ENCODE measurements around the gene GFOD2.
A peak's percentile ranks its signal among the peaks of the same experiment; 100 is the strongest.

Gene GFOD2

GRCh38 chr16:67731071-67731752 is 12.1 kb upstream of the GFOD2 start:
- DNase-seq, result no peak

DNA sequence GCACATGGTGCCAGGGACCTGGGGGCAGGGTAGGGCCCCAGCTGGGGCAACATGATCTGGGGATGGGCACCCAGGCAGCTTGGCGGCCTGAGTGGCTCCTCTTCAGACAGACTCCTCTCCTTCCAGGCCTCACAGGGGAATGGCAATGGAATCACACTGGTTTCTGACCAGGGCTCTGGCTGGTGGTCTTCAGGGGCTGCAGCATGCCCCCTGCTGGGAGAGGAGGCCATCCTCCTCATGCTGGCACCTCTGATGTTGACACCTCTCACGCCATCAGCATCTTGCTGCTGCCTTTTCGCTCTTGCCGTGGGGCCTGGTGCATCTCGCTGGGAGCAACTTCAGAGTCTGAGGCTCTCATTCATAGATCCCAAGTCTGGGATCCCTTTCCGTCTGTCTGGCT is 11.2 kb upstream of the GFOD2 start:
- no peak for DNase-seq

- DNase-seq, result no peak
These were observed 10.6 kb upstream of the GFOD2 start for GRCh38 chr16:67729636-67730248.

- no peak for DNase-seq
These were observed 8.7 kb upstream of the GFOD2 start for GRCh38 chr16:67727521-67728485.

DNA sequence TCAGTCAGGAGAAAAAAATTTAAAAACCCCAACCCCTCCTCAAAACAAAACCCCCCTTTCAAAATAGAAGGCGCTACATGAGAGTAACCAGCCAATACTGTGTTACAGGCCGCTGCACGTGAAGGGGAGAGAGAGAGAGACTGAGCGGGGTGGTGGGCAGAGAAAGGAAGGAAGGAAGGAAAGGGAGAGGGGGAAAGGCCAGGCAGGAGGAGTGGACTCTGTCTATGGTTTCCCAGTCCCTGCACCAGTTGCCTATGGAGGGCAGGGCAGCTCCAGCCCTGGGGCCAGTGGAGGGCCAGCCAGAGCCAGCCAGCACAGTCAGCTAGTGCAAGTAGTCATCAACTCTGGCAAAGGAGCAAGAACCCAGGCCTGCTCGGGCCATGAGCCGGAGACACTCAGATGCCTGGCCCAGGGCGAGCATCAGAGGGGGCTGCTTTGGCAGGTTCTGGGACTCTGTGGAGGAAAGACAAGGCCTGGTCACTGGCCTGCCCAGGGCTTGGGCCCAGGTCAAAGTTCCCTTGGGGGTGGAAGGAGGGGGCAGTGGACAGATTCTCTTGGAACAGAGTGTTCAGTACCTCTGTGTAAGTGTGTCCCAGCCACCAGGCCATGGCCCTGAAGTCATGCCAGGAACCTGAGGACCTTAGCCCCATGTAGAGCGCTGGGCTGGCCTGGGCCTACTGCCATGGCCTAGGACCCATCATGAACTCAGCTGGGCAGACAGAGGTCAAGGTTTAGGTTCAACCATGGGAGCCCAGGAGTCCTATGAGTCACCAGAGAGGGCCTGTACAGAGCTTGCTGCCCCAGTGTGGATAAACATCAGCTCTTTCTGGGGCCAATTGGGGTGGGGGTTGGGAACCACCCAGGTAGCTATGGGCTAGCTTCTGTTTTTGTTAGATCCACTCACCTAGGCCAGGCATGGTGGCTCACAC is 7.3 kb upstream of the GFOD2 start:
- no peak for DNase-seq

- DNase-seq, result no peak
These were observed 4.8 kb upstream of the GFOD2 start for GRCh38 chr16:67723911-67724305.

GRCh38 chr16:67723151-67723910 is 4.2 kb upstream of the GFOD2 start:
- peak; percentile 2 for DNase-seq

DNA sequence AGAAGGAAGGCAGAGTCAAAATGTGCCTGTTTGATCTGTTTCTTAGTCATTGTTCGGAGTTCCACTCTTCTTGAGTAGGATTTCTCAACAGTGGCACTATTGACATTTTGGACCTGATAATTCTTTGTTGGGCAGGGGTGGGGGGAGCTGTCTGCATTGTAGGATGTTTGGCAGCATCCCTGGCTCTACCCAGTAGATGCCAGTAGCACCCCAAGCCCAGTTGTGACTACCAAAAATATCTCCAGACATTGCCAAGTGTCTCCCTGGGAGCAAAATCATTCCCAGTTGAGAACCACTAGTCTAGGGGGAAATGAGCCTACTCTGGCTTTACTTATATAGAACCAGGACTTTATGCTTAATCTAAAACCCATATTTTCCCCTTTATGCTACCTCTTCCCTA is 1.1 kb upstream of the GFOD2 start:
- no peak for DNase-seq

DNA sequence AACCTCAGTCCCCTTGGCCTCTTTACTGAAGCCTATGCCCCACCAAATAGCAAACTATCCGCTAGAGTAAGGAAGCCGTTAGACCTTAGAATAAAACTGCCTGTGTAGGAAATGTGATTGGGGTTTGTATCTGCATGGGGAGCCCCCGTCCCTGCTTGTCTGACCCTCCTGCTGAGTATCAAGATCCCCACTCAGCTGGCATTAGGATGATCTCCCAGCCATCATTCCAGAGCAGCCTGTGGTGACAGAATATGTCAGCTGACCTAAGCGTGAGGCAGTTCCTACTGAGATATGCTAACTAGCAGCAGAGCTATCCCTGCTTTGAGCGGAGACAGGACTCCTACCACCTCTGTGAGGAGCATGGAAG is 645 bp upstream of the GFOD2 start:
- DNase-seq, result peak; percentile 5

GRCh38 chr16:67718668-67719047 is 458 bp downstream of the GFOD2 start:
- no peak for DNase-seq

DNA sequence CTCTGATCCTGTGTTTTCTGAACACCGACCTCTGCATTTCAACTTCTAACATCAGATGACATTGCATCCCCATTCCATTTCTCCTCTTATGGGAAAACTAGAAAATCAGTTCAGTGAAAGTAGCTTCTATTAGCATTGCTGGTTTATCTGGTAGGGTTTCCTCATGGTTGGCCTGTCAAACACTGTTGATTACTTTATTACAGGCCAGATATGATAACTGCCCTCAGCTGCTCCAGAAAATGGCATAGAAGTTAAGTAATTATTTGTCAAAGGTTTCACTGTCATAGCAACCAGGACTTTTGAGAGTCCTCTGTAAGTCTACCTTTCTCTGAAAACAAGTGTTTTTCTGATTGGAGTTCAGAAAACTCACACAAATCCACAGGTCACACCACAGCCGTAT is 3.0 kb downstream of the GFOD2 start:
- DNase-seq, result no peak

DNA sequence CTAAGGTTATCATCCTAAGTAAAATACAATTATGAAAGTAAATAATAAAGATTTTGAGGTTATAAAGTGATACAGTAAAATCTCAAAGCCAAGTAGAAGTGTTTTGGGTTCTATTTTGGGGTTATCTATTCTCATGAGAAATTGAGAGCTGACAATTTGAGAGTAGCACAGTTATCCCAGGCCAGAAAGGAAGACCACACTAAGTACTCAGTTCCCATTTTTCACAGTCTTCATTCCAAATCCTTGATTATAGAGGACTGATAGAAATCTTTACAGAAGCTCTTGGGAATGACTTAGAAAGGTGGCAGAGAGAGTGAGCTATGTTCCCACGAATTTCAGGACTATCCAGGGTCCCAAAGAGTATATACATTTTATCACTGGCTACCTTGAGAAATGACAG is 4.6 kb downstream of the GFOD2 start:
- DNase-seq, result no peak

GRCh38 chr16:67713647-67714273 is 5.4 kb downstream of the GFOD2 start:
- DNase-seq, result no peak

DNA sequence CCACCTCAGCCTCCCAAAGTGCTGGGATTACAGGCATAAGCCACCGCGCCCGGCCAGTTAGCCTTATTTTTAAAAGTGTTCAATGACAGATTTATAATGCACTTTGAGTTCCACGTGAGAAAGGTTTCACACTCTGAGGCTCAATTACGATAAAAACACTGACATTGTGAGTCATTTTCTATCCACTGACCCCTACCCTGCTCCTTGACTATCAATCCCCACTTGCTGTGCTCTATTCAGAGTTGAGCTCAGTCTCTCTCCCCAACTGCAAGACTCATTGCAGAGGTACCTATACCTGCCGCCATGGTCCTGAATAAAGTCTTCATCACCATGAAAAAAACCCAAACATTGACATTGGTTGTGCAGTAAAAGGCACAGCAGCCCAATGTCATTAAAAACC is 8.5 kb downstream of the GFOD2 start:
- DNase-seq, result no peak

GRCh38 chr16:67709050-67709449 is 10.1 kb downstream of the GFOD2 start:
- no peak for DNase-seq

DNA sequence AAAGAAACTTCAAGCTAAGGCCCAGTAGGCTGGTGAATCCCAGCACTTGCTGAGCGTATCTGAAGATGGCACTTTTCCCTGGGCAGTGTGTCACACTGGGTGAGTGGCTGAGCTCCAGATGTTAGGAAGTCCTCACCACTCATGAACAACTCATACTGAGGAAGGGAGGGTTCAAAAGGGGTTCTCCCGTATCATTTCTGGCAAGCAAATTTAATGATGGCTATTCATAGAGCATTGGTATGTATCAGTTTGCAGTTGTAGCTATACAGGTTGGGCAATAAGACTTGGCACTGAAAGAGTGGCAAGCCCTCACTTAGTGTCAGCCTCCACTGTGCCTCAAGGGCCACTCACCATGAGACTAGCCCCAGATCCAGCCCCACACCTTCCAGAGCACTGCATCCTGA is 10.7 kb downstream of the GFOD2 start:
- DNase-seq, result no peak

GRCh38 chr16:67707790-67708189 is 11.3 kb downstream of the GFOD2 start:
- DNase-seq, result no peak

GRCh38 chr16:67707210-67707609 is 11.9 kb downstream of the GFOD2 start:
- no peak for DNase-seq

GRCh38 chr16:67704110-67704509 is 15.0 kb downstream of the GFOD2 start:
- DNase-seq, result no peak

- no peak for DNase-seq
These were observed 15.5 kb downstream of the GFOD2 start for GRCh38 chr16:67703626-67704025.

DNA sequence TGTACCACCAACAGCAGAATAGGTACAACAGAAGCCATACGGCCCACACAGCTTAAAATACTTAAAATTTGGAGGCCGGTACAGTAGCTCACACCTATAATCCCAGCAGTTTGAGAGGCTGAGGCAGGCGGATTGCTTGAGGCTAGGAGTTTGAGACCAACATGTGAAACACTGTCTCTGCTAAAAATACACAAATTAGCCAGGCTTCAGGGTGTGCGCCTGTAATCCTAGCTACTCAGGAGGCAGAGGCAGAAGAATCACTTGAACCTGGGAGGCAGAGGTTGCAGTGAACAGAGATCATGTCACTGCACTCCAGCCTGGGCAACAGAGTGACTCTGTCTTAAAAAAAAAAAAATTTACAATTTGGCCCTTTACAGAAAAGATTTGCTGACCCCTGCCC is 17.0 kb downstream of the GFOD2 start:
- no peak for DNase-seq

DNA sequence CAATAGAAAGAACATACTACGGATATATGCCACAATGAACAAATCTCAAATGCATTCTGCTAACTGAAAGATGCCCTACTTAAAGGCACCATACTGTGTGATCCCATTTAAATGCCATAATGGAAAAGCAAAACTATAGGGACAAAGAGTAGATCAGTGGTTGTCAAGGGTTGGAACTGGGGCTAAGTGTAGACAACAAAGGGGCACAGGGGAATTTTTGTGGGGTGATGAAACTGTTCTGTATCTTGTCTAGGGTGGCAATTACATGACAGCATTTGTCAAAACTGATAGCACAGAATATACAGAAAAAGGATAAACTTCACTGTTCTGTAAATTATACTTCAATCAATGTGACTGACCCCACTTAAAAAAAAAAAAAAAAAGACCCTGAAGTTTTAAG is 17.7 kb downstream of the GFOD2 start:
- DNase-seq, result no peak

All from T1000 (cell line).